BJ (cell line): ENCODE data around the gene WDPCP. TPM values are rescaled to one million over a fixed set of nuclear protein-coding genes. Genes with fewer than 3 reads are reported as not detected.

Source experiments
- CTCF ChIA-PET: fragments of 350-600 bp; formaldehyde crosslinking; extraction: SDS; loops from one replicate; lab custom pipeline; 2021; ENCODE audit warnings: antibody characterized with exemption, inconsistent platforms; lab: Yijun Ruan, JAX
- POLR2A ChIA-PET: fragments of 300-600 bp; sonication (Branson Sonifier 250); formaldehyde crosslinking; extraction: SDS; loops from one replicate; lab custom pipeline; 2021; ENCODE audit warnings: antibody characterized with exemption; lab: Charles Lee
- DNase-seq: peaks from one replicate; pipeline ENCODE4 v3.0.0-alpha.2; 2011; ENCODE audit warnings: low read depth
- H3K27me3 ChIP-seq: 2 replicates; pipeline ENCODE4 v1.6.0; 2011; ENCODE audit warnings: low read length; ENCODE audit not compliant: control insufficient read depth, insufficient read depth
- H3K36me3 ChIP-seq: 2 replicates; pipeline ENCODE4 v1.5.1; 2011; ENCODE audit warnings: low read length; ENCODE audit not compliant: control insufficient read depth, insufficient read depth
- H3K4me3 ChIP-seq: 2 replicates; pipeline ENCODE4 v1.5.1; 2011; ENCODE audit warnings: low read depth, mild to moderate bottlenecking, control low read depth, low read length
- polyA plus RNA-seq: library from polyadenylated mRNA; depleted of rRNA; stranded (reverse); fragments of >200 nt; gene quantifications from 2 replicates; pipeline ENCODE4 v1.2.3, GENCODE V29; 2011
- TF ChIP-seq, protein P1 (sequence below): IDR thresholded peaks from 2 replicates; pipeline ENCODE4 v1.5.1; 2011; ENCODE audit warnings: low read depth, mild to moderate bottlenecking, control low read depth, inconsistent platforms, low read length, moderate library complexity; ENCODE audit not compliant: insufficient read depth

WDPCP gene
- polyA plus RNA-seq, 1 experiment, result 4.2 TPM

DNA sequence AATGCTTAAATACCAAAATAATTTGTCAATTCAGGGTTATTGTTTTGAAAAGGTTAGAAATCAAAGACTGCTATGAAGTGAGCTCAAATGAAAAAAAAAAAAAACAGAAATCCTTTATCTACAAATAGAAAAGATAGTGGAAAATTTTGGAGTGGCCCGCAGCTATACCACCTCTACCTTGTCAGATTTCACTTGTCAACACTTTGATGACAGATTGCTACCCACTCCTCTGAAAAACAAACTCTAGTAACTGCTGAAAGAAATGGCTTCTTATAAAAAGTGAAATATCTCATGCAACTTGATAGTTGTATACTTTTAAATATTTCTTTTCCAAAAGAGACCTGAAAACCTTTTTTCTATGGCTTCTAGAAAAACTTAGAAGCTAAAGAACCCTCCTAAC is 84.5 kb downstream of the WDPCP start:
- ChIA-PET CTCF (interaction anchor here (0.7 to 0.9 kb wide), 2 partner anchors 15 to 19 kb away, joined by 3 to 5 read pairs; no protein-coding TSS in a partner anchor), POLR2A (no interaction called here)
- Histone ChIP-seq H3K27me3 (no peaks in the 10 kb centered on the region), H3K4me3 (no peak overlapping the region), H3K36me3 (no peaks in the 10 kb centered on the region)
- no peak for DNase-seq
- TF ChIP-seq, protein P1, sequence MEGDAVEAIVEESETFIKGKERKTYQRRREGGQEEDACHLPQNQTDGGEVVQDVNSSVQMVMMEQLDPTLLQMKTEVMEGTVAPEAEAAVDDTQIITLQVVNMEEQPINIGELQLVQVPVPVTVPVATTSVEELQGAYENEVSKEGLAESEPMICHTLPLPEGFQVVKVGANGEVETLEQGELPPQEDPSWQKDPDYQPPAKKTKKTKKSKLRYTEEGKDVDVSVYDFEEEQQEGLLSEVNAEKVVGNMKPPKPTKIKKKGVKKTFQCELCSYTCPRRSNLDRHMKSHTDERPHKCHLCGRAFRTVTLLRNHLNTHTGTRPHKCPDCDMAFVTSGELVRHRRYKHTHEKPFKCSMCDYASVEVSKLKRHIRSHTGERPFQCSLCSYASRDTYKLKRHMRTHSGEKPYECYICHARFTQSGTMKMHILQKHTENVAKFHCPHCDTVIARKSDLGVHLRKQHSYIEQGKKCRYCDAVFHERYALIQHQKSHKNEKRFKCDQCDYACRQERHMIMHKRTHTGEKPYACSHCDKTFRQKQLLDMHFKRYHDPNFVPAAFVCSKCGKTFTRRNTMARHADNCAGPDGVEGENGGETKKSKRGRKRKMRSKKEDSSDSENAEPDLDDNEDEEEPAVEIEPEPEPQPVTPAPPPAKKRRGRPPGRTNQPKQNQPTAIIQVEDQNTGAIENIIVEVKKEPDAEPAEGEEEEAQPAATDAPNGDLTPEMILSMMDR, result no peak

DNA sequence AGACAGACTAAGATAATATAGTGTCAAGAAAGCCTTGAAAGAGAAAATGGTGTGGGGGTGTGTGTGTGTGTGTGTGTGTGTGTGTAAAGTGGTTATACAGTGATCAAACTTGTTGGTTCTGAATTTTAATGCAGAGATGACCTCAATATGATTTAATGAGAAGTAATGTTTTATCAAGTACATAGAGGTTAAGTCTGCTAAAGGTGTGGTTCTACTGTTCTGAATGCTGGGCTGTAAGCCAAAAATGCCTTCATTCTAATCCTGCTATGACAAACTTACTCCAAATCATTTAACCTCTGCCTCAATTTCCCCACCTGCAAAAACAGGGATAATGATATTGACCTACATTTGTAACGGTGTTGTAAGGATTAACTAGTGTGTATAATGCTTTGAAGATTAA is 87.9 kb downstream of the WDPCP start:
- no peaks in the 10 kb centered on the region for H3K27me3 ChIP-seq
- no peaks in the 10 kb centered on the region for H3K36me3 ChIP-seq
- TF ChIP-seq, protein P1, result no peak
- H3K4me3 ChIP-seq, result no peak overlapping the region
- ChIA-PET POLR2A (no interaction called here), CTCF (interaction anchor here (0.9 kb wide), 1 partner anchor 13 kb away, joined by 6 read pairs; no protein-coding TSS in a partner anchor)
- DNase-seq, result no peak

DNA sequence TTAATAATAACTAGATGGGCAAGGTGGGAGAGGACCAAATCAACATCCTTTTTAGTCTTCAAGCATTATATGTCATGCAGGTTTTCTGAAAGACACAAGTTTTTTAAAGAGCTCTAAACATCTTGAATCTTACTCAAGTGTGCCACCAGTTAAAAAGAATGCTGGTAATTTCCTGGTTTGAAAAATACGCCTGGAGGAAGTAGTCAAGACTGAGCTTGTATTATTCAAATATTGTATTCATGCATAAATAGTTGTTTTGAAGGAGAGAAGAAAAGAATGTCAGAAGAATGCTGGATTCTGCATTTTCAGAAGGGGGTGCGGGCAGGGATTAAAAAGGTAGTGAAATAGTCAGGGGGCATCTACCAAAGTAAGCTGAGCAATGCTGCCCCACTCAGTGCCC is 90.7 kb downstream of the WDPCP start:
- POLR2A ChIA-PET, result interaction anchor here (0.6 kb wide), 1 partner anchor 437 kb away, joined by 5 read pairs; no protein-coding TSS in a partner anchor
- Histone ChIP-seq H3K36me3 (no peaks in the 10 kb centered on the region), H3K4me3 (no peak overlapping the region), H3K27me3 (no peaks in the 10 kb centered on the region)
- TF ChIP-seq, protein P1, result no peak
- CTCF ChIA-PET, result interaction anchor here (1.5 to 1.6 kb wide), 2 partner anchors 10 to 31 kb away, joined by 3 to 5 read pairs; no protein-coding TSS in a partner anchor
- no peak for DNase-seq

DNA sequence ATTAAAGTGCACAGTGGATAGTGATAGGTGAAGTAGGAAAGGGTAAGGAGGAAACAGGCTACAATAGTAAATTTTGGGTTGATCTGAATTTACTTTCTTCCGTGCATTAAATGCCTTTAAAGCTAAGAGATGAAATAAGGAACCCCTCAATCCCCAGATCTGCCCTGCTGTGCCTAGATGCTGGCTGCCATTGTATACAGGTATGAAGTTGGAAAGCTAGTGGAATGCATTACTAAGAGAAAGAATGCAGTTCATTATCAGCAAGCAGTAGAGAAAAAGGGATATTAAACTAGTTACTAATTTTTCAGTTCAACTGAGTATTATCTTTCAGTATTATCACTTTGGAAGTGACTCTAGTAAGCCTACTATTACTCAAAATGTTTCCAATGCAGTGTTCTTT is 93.3 kb downstream of the WDPCP start:
- ChIA-PET POLR2A (no interaction called here), CTCF (interaction anchor here (1.0 kb wide), 1 partner anchor 8 kb away, joined by 3 read pairs; no protein-coding TSS in a partner anchor)
- TF ChIP-seq, protein P1, result no peak
- no peak for DNase-seq
- H3K36me3 ChIP-seq, result no peaks in the 10 kb centered on the region
- no peaks in the 10 kb centered on the region for H3K27me3 ChIP-seq
- H3K4me3 ChIP-seq, result no peak overlapping the region

DNA sequence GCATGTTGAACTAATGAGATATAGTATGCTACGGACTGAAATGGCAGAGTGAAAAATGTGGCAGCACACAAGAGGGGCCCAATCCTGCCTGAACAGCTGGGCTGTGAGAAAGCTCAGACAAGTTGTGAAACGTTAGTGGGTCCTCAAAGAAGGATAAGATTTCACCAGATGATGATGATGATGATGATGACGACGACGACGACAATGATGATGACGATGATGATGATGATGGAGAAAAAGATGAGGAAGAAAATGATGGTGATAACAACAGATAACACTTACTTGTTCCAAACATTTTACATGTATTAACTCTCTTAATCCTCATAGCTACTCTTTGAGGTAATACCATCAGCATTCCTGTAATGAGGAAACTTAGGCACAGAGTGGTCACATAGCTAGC is 94.2 kb downstream of the WDPCP start:
- no peak for DNase-seq
- ChIA-PET CTCF (interaction anchor here (0.6 kb wide), 1 partner anchor 25 kb away, joined by 4 read pairs; no protein-coding TSS in a partner anchor), POLR2A (no interaction called here)
- H3K27me3 ChIP-seq, result no peaks in the 10 kb centered on the region
- TF ChIP-seq, protein P1, result no peak
- H3K36me3 ChIP-seq, result no peaks in the 10 kb centered on the region
- no peak overlapping the region for H3K4me3 ChIP-seq
